GM04504 (cell line): ENCODE measurements around the gene BPTF.
"Not testable (repeated sequence)": the region's sequence is repeated elsewhere in the genome, so short reads cannot be mapped to it uniquely, and the experiment has no call there.

Source experiments
- DNase-seq: peaks from one replicate; pipeline ENCODE4 v3.0.0-alpha.2; 2012; ENCODE audit warnings: low read depth

BPTF gene

GRCh38 chr17:67824735-67825626 is at the start of gene BPTF:
TSS of gene BPTF (plus strand) at chr17:67825503. CDS start at chr17:67825725, 222 bp downstream.
- peak; percentile 81 for DNase-seq

DNA sequence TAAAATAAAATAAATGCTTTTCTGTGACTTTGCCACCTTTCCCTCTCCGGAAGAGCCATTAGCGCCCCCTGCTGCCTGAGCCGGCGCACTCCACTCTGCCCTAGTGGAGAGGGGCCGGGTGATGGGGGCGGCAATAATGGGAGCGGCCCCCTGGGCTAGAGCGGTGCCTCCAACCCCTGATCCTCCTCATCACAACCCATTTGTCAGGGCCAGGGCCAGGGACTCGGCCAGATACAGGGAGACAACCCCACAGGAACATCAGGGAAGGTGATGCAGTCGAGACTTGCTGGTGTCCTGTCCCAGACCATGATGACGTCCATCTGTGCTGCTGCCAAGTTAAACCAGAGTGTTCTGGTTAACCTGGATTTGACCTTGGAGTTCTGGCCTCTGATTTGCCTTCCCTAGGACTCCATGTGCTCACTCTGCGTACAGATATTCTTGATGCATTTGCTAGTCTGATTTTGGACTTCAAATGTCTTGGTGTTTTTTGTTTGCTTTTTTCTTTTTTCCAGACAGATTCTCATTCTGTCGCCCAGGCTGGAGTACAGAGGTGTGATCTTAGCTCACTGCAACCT is 46.1 kb upstream of the BPTF start:
- no peak for DNase-seq

GRCh38 chr17:67784364-67785121 is 40.8 kb upstream of the BPTF start:
- no peak for DNase-seq

GRCh38 chr17:67785122-67785477 is 40.2 kb upstream of the BPTF start:
- no peak for DNase-seq

DNA sequence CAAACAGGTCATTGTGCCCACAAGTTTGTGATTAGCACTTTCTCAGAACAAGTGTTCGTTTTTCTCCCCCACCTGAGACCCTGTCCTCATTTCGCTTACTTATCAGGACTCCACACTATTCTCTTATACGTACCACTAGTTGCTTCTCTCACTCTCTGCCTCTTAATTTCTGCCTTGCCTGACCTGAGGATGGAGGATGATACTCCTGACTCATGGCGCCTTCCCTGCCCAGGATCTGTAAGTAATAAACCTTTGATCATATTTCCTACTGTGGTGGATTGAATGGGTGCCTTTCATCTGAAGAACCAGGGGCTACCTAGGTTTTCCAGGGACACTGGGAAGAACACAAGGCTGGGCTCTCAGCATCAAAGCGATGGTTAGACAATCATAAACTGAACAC is 39.8 kb upstream of the BPTF start:
- no peak for DNase-seq

DNA sequence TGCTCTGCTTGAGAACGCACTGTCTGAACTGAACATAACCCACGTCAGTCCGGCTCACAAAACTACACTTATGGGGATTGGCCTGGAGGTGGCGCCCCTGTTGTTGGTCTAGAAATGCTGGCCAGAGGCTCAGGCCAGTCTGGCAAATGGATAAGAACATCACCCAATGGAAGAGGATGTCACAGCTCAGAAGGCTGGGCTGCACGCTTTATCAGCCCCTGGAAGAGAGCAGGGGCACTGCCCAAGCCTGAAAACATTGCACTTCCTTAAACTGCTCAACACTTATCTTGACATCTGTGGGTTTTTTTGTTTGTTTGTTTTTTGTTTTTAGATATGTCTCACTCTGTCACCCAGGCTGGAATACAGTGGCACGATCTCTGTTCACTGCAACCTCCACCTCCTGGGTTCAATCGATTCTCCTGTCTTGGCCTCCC is 24.8 kb upstream of the BPTF start:
- DNase-seq: peak; percentile 53

GRCh38 chr17:67801626-67802175 is 23.6 kb upstream of the BPTF start:
- DNase-seq: no peak

GRCh38 chr17:67810464-67810863 is 14.8 kb upstream of the BPTF start:
- DNase-seq: no peak

DNA sequence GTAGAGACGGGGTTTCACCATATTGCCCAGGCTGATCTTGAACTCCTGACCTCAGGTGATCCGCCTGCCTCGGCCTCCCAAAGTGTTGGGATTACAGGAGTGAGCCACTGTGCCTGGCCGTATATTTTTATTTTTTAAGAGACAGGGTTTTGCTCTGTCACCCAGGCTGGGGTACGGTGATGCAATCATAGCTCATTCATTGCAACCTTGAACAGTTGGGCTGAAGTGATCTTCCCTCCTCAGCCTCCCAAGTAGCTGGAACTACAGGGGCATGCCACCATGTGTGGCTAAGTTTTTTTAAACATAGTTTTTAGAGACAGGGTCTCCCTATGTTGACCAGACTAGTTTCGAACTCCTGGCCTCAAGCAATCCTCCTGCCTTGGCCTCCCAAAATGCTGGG is 12.9 kb upstream of the BPTF start:
- DNase-seq: not testable (repeated sequence)

- no peak for DNase-seq
These were observed 11.5 kb upstream of the BPTF start for GRCh38 chr17:67813803-67814180.

- DNase-seq: no peak
These were observed 6.9 kb upstream of the BPTF start for GRCh38 chr17:67818110-67819002.

DNA sequence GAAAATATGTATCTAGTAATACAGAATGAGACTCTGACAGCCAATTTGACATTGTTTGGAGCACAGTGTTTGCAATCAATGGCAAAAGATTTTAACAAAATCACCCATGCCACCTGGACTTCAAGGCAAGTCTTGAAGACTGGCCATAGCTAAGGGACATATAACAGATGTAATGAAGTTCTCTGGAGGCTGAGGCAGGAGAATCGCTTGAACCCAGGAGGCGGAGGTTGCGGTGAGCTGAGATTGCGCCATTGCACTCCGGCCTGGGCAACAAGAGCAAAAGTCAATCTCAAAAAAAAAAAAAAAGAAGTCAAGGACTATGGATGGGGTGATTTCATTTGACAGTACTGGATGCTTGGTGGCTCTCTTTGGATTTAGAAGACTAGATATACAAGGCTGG is 5.6 kb upstream of the BPTF start:
- no peak for DNase-seq

GRCh38 chr17:67821871-67822367 is 3.4 kb upstream of the BPTF start:
- no peak for DNase-seq

DNA sequence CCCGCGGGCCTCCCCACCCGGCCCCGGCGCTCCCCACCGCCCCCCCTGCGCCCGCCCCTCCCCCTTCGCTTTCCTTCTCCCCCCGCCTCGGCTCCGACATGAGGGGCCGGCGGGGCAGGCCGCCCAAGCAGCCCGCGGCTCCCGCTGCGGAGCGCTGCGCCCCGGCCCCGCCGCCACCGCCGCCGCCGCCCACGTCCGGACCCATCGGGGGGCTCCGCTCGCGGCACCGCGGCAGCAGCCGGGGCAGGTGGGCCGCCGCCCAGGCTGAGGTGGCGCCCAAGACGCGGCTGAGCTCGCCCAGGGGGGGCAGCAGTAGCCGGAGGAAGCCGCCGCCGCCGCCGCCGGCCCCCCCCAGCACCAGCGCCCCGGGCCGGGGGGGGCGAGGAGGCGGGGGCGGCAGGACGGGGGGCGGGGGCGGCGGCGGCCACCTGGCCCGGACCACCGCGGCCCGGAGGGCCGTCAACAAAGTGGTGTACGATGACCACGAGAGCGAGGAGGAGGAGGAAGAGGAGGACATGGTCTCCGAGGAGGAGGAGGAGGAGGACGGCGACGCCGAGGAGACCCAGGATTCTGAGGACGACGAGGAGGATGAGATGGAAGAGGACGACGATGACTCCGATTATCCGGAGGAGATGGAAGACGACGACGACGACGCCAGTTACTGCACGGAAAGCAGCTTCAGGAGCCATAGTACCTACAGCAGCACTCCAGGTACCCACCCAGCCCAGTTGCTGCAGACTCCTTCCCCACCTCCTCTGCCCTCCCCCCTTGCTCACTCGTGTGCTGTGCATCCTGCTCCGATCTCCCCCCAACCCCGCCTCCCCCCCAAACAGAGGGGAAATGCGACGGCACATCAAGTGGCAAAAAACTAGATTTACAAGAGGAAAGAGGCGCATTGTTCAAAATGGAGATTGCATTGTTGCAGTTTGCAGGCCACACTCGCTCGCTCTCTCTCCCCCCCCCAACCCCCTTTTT is 611 bp downstream of the BPTF start:
- DNase-seq: not testable (repeated sequence)

DNA sequence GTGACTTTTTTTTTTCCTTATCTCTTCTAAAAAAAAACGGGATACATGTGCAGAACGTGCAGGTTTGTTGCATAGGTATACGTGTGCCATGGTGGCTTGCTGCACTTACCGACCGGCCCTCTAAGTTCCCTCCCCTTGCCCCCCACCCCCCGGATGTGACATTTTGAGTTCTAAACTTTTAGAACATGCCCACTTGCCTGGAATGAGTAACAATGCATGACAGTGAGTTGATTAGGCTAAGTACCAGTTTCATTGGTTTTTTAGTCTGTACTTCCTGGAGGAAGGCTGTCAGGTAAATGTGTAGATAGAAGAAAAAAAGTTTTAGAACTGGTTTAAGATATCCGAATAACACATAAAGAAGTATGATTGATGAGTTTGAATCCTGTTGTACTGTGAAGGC is 4.0 kb downstream of the BPTF start:
- no peak for DNase-seq

DNA sequence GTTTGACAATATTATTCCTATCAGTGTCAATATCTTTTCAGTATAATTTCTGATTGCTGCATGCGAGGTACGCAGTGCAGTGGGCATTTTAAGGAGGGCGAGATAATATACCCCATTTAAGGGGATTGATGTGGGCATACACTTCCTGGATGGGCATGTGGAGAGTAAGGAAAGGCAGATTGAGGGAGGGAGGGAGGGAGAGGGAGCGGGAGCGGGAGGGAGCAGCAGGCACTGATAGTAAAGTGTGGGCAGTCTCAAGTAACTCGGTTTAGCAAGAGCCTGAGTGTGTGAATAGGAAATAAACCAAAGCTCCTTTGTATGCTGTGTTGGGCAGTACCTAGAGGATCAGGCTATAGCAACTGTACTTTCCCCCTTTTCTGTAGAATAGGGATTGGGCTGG is 5.1 kb downstream of the BPTF start:
- no peak for DNase-seq

GRCh38 chr17:67831268-67831667 is 6.0 kb downstream of the BPTF start:
- no peak for DNase-seq

DNA sequence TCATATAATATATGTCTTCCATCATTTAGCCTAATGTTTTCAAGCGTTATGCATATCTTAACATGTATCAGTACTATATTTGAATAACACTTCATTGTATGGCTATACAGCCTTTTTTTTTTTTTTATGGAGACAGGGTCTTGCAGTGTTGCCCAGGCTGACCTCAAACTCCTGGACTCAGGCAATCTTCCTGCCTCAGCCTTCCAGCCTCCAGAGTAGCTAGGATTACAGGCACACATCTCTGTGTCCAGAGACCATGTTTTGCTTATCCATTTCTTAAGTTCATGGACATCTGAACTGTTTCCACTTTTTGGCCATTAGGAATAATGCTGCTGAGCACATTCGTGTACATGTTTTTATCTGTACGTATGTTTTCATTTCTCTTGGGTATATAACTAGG is 7.8 kb downstream of the BPTF start:
- no peak for DNase-seq

DNA sequence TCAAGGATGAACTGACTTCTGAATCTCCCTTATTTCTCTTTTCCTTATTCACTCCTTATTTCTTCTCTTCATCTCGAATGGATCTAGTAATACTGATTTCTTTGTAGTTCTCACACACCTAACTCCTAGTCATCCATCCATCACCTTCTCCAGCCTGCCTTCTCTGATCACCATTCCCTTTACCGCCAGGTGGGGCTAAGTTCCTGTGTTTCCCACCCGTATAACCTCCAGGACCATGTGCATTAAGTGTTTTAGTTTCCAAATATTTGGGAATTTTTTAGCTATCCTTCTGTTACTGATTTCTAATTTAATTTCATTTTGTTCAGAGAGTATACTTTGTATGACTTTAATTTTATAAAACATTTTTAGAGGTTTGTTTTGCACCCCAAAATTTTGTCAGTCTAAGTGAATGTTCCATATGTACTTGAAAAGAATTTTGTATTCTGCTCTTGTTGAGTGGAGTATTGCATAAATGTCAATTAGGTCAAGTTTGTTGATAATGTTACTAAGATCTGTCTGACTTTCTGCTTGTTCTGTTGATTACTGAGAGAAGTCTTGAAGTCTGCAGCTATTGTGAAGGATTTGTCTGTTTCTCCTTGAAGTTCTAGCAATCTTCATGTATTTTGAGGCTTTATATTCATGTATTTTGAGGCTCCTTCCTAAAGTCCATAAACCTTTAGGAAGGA is 8.8 kb downstream of the BPTF start:
- DNase-seq: no peak

DNA sequence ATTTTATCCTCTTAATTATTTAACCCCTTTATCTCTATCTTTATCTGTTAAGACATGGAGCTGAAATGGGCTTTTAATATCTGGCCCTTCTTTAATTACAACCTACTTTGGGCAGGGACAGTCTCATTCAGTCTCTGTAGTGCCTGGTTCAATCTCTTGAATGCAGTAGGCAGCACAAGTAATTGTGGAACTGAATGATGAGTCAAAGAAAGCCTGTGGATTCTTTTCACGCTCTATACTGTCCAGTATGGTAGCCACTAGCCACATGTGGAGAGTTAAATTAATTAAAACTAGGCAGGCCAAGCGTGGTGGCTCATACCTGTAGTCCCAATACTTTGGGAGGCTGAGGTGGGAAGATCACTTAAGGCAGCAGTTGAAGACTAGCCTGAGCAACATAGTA is 9.3 kb downstream of the BPTF start:
- no peak for DNase-seq
